ENCODE data around the gene WDR36. TPM values are rescaled to one million over a fixed set of nuclear protein-coding genes. Genes with fewer than 3 reads are reported as not detected.

Gene WDR36
- total RNA-seq, 1 donor from 2014 or later = 12.8 TPM

DNA sequence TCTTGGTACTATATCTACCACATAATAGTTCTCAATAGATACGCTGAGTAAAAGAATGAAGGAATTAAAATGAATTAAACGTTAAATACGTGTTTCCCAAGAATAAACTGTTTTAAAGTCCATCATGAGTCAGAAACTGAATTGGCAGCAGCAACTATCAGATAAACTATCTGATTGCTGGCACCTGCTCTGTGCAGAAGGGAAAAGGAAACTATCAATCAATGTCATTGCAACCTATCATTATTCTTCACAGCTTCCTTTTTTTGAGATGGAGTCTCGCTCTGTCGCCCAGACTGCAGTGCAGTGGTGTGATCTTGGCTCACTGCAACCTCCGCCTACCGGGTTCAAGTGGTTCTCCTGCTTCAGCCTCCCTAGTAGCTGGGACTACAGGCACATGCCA lies 8.8 kb upstream of the WDR36 start:
- no peak for ATAC-seq (ENCODE audit: poor library complexity)
- no peak for DNase-seq
- intact Hi-C loops (cut with DNase I) = no loop called here

DNA sequence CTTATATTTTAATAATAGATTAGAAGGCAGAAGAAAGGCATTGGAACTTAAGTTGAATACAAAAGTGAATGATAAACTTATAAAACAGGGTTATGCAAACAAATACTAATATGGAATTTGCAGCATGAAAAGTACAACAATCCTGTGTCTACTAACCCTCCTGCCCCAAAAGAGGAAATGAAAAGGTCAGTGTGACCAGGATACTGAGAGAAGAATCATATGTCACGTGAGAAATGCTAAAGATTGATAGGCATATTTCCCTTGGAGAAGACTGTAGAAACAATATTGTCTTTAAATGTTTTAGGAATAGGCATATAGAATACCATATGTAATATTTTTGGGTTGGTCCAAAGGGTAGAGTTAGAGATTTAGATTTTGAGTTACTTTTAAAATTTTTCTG lies 3.8 kb downstream of the WDR36 start:
- DNase-seq = no peak
- ATAC-seq (ENCODE audit: poor library complexity) = no peak
- intact Hi-C loops (cut with DNase I) = loop anchor here (10.0 kb wide), 1 partner anchor 341 kb away; no protein-coding TSS in a partner anchor

DNA sequence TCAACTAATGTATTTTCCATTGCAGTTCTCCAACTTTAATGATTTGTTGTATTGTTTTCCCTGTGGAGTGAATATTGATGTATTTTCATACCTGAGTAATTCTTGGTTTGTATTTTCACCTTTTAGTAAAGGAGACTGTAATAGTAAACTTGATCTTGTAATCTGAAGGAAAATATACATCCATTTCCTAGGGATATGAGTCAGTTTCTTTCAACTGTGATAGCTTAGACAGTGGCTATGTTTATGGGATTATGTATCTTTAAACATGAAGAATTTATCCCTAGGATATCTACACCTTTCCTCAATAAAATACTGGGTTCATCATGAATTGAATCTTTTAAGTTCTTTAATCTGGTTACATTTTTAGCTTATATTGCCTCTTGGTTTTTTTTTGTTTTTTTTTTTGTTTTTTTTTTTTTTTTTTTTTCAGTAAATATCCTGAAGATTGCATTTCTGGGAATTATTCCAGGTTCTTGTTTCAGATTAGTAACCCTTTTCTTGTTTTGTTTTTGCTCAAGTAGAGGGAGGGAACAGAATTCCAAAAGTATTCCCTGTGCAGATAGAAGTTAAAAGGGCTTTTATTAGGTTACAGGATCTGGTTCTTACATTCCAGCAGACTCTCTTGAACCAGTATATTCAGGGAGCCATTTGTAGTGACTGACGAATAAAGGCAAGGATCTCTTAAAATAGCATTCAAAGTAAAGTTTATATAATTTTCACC lies 7.1 kb downstream of the WDR36 start:
- DNase-seq (no peak), ATAC-seq (ENCODE audit: poor library complexity) (no peak)
- intact Hi-C loops (cut with DNase I) = loop anchor here (10.0 kb wide), 1 partner anchor 344 kb away; no protein-coding TSS in a partner anchor

DNA sequence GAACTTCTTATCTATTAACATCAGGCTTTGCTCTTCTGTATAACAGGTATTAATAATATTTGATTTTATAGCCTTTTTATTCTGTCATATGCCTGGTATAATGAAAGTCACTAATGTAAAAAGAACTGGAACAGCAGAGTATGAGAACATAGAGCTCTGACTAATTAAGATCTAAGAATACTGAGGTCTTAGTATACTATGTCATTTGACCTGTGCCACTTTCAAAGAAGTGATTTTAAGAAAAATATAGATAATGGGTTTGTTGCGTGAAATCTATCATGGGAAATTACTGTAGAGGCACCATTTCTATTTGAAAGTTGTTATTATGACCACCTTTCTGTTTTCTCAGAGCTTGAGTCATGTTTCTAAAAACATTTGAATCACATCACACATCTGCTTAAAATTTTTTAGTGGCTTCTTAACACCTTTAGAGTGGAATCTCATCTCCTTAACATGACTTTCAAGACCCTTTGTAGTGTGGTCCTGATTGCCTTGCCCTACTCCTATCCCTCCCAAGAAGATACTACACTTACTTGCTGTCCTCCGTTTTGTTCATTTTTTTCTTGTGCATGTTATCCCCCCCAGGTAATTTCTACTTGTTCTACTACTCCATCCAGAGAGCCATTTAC lies 14.3 kb downstream of the WDR36 start:
- ATAC-seq (ENCODE audit: poor library complexity) (no peak), DNase-seq (no peak)
- intact Hi-C loops (cut with DNase I) = no loop called here

DNA sequence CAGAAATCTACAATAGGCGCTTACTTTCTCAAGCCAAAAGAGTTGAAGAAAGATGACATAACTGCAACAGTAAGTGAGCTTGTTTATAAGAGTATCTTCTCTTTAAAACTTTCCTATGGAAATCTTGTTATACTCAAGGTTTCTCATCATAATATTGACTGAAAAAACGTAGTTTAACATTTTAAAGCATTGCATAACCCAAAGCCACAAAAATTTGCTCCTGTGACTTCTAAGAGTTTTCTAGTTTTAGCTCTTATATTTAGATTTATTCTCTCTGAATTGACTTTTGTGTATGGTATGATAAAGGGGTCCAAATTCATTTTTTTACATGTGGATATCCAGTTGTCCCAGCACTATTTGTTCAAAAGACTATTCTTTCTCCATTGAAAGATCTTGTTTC lies 15.2 kb downstream of the WDR36 start:
- intact Hi-C loops (cut with DNase I) = no loop called here
- ATAC-seq (ENCODE audit: poor library complexity) = no peak
- DNase-seq = no peak

DNA sequence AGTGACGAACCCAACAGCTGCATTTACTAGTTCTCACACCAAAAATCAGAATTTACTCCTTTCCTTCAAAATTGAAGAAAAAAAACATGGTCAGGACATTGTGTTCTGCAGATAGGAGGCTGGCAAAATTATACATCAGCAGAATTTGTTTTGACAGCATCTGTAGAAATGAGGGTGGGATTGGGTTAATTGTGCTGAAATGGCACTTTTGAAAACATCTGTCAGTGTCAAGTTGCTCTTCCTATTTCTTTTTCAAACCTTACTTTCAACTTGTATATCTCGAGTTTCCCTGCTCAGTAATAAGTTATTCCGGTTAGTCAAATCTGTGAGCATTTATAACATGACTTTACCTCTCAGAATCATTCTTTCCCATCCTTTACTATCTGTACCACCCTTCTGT lies 19.8 kb downstream of the WDR36 start:
- ATAC-seq (ENCODE audit: poor library complexity) (no peak), DNase-seq (no peak)
- intact Hi-C loops (cut with DNase I) = no loop called here

DNA sequence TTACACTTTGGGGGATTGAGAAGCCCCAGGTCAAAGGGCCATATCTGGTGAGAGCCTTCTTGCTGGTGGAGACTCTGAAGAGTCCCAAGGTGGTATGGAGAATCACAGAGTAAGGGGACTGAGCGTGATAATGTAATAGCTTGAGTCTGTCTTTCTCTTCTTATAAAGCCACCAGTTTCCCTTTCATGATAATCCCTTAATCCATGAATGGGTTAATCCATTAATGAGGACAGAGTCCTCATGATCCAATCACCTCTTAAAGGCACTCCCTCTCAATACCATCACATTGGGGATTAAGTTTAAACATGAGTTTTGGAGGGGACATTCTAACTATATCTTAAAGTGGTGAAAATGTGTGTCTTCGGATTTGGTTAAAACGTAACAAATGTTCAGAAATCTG lies 21.5 kb downstream of the WDR36 start:
- ATAC-seq (ENCODE audit: poor library complexity) (no peak), DNase-seq (no peak)
- intact Hi-C loops (cut with DNase I) = no loop called here

DNA sequence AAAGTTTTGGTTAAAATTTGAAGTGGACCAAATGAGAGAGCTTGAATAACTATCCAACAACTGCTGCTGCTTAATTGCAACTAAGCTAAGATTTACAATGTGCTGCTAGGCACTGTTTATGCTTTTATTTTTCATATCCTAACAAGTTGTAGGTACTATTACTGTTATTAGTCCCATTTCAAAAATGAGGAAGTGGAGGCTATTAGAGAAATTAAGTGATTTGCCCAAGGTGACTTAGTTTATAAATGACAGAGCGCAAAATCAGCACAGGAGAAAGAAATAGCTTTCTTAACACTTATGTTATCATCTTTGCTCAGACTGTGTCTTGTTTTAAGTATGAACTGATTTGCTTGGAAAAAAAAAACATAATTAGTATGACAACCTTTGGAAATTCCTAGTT lies 23.1 kb downstream of the WDR36 start:
- DNase-seq = no peak
- intact Hi-C loops (cut with DNase I) = no loop called here

DNA sequence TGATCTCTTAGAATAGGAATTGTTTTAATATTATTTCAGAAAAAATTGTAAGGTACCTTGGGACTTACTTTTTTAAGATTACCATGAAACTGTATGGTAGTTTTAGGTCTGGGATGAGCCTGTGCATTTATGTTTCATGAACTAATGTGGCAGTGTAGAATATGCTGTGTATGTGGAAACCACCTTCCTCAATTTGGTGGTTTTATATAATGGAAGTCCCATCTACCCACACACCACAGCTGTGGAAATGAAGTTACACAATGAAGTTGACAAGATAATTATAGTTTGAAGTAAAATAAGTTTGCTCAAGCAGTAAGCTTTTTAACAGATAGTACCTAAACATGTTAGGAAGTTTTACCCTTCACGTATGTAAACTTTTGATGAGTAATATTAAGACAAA lies 24.4 kb downstream of the WDR36 start:
- intact Hi-C loops (cut with DNase I) = no loop called here
- peak; percentile 58 for ATAC-seq (ENCODE audit: poor library complexity)

More for the DNA sequence above, 23.1 kb downstream of the WDR36 start:
- no peak for ATAC-seq (ENCODE audit: poor library complexity)

DNA sequence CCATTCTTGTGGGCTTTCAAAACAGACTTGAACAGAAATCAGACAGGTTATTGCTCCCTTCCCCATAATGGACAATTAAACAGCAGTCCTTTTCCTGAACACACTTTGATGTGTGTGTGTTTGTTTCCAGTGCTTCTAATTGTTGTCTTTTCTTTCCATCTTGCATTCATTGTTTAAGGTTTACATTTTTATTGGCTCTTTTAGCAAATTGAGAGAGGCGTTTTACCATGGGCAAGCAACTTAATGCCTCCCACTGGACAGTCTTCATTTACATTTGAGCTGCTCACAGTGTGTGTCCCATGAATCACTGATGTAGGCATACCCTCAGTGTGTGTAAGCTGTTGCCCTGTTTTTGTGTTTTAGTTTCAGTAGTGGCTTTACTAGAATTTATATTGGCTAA lies 25.0 kb downstream of the WDR36 start:
- intact Hi-C loops (cut with DNase I) = no loop called here
- DNase-seq (no peak), ATAC-seq (ENCODE audit: poor library complexity) (no peak)

More for the DNA sequence above, 24.4 kb downstream of the WDR36 start:
- no peak for DNase-seq

DNA sequence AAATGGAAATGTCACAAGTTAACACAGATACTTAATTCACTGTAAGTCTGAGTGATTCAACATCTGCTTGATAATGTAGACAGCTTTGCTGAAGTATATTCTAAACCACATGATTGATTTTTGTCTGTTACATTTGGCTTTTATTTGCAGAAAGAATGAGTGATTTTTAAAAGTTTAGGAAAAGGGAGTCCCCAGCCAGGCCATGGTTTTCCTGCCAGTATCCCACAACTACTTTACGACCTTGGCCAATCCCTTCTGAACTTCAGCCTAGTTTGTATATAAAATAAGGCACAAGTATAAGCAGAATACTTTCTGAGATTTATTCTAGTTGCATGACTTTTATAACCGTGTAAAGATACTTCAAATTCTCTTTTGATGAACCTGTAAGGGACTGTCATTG lies 27.1 kb downstream of the WDR36 start:
- ATAC-seq (ENCODE audit: poor library complexity) = no peak
- DNase-seq = no peak
- intact Hi-C loops (cut with DNase I) = no loop called here

DNA sequence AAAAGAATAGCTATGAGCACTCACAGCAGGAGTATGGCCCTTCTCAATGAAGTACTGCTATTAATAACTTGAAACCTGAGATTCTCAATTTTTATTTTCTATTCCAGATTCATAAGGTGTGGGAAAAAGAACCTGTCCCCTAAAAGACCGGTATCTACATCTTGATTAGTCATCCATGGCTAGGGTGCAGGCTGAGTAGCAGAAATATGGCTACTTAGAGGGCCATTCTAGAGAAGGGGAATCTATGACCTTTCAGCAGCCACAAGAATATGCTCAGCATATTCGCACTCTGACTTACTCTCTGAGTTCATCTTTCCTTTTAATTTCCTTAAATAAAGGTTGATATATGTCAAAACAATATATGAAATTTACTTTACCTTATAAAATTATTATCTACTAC lies 27.7 kb downstream of the WDR36 start:
- DNase-seq (no peak), ATAC-seq (ENCODE audit: poor library complexity) (no peak)
- intact Hi-C loops (cut with DNase I) = no loop called here

DNA sequence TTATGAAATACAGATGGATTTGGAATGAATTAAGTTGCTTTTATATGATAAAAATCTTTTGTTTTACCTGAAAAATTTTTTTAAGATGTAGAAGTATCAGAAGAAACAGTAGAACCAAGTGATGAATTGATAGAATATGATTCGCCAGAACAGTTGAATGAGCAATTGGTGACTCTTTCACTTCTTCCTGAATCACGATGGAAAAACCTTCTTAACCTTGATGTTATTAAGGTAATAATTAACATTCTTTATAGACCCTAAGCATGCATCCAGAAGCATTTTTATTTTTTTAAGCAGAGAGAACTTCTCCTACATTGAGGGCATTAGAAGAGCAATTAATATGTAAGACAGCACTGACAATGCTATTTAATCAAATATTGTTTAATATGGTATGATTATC lies 28.8 kb downstream of the WDR36 start:
- ATAC-seq (ENCODE audit: poor library complexity) (no peak), DNase-seq (no peak)
- intact Hi-C loops (cut with DNase I) = no loop called here

DNA sequence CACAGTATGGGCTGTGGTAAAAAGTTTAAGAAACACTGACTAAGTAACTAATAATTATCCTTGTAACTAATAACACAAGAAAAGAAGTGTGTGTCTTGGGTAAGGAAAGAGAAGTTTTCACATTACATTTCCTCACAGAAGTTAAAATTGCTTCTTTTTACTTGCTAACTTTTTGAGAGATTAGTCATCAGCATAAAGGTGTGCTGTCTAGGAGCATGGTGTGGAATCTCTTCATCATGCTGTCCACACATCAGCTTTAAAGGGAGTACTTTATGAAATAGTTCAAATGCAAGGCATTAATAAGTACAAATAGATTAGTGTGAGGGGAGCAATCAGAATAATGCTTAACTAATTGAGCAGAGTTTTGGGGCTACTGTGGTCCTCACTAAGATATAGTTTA lies 29.8 kb downstream of the WDR36 start:
- ATAC-seq (ENCODE audit: poor library complexity) (no peak), DNase-seq (no peak)
- intact Hi-C loops (cut with DNase I) = no loop called here

DNA sequence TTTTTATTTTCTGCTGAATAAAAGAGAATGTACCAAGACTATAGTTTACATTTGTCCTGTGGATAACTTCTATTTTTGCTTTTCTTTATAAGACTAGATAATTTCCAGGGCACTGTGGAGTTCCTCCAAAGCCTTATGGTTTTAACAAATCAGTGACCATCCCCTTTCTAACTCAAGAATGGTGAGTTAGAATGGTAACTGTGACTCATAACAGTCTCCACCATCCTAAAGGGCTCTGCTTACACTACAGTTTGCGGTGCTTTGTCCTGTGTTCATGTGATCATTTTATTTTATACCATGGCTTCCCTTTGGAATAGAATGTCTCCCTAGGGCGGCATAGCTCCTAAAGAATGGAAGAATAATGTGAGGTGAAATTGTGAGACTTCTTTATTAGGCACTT lies 30.2 kb downstream of the WDR36 start:
- intact Hi-C loops (cut with DNase I) = no loop called here

DNA sequence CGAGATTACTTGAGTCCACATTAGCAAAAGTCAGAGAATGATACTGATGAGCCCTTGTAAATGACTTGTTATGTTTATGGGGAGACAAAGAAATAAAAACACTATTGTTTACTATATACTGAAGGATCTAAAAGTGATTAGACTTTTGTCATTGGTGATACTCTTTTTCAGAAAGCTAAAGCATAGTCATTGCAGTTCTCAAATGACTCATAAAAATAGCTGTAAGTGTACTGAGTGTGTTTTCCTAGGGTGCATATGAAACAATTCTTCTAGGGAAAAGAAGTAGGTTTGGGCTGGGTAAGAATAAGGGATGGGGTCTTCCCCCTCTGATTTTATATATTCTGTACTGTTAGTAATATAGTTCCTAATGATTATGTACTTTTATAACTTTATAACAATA lies 32.6 kb downstream of the WDR36 start:
- ATAC-seq (ENCODE audit: poor library complexity) (no peak), DNase-seq (no peak)
- intact Hi-C loops (cut with DNase I) = no loop called here

More for the DNA sequence above, 30.2 kb downstream of the WDR36 start:
- ATAC-seq (ENCODE audit: poor library complexity) (no peak), DNase-seq (no peak)

DNA sequence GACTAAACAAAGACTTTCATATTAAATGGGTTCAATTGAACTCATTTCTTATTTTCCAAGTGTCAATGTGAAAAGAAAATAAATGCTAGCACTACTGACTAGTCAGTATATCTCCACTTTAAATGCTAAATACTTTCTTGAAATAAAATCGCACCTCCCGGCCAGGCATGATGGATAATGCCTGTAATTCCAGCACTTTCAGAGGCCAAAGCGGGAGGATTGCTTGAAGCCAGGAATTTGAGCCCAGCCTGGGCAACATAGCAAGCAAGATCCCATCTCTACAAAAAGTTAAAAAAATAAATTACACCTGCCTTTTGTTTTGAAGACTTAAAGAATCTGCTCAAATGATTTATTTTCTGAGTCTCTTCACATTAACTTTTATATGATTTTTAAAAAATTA lies 34.7 kb downstream of the WDR36 start:
- ATAC-seq (ENCODE audit: poor library complexity) (no peak), DNase-seq (no peak)
- intact Hi-C loops (cut with DNase I) = no loop called here

DNA sequence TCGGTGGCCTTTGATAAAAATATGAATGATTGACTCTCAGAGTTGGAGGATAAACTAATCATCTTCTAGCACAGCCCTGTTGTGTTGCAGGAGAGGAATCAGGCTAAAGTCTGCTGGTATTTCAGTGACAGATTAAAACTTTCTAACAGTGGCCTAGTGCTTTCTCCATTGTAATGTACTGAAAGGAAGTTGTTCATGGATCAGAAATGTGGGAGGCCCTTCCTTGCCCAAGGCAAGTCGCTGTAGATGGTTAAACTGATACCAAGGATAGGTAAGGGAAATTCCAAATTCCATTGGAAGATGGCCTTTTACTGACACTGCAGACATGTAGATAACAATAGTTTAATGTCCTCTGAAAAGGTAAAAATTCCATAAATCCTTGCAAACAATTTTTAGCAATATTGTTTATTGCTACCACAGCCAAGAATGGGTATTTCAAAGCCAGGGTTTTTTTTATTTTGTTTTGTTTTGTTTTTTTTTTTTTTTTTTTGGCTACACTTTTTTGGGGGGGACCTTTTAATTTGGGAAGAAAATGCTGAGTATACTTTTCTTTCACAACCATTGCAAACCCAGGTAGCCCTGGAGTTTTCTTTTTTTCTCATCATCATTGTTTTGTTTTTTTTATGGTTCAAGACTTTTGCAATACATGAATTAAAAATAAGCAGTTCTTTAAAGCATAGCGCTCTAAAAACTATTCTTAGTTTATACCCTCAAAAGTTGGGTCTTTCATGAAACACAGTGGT lies 35.5 kb downstream of the WDR36 start:
- DNase-seq (no peak), ATAC-seq (ENCODE audit: poor library complexity) (no peak)
- intact Hi-C loops (cut with DNase I) = no loop called here

DNA sequence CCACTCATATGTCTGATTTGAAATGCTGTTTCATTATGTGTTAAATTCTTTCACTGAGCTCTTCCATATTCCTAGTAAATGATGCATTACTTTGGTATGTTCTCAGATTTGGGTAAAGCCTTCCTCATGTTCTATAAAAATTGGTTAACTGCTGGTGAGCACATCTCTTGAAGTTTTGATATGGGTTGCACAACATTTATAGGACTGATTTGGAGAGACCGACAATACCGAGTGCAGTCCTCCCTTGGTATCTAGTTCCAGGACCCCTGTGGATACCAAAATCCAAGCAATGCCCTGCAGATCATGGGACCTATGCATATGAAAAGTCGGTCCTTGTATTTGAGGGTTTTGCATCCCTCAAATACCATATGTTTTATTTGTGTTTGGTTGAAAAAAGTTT lies 37.8 kb downstream of the WDR36 start:
- DNase-seq (no peak), ATAC-seq (ENCODE audit: poor library complexity) (no peak)
- intact Hi-C loops (cut with DNase I) = no loop called here

DNA sequence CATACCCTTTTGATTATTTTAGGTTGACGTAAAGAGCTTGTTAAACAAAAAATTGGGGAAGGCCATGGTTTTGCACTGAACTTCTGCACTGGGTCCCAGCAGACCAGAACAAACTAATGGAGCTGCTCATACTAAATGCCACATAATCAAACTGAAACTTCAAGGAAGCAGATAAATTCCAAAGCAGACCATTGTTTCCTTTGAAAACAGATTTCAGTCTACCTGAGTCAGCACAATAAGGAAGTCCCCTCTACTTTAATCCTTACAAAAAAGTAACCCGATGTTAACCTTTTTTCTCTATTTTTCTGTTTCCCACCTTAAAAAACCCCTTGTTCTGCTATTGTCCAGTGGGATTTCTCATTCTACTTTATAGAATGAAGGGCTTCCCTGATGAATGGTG lies 39.2 kb downstream of the WDR36 start:
- DNase-seq (no peak), ATAC-seq (ENCODE audit: poor library complexity) (no peak)
- intact Hi-C loops (cut with DNase I) = no loop called here
